AML-193 (cell line): ENCODE results near the gene P2RY6.

Source experiments
- DNase-seq, 2 experiments: peaks; one replicate each; lab custom pipeline; 2025; lab: John Stamatoyannopoulos, UW

The P2RY6 gene

DNA sequence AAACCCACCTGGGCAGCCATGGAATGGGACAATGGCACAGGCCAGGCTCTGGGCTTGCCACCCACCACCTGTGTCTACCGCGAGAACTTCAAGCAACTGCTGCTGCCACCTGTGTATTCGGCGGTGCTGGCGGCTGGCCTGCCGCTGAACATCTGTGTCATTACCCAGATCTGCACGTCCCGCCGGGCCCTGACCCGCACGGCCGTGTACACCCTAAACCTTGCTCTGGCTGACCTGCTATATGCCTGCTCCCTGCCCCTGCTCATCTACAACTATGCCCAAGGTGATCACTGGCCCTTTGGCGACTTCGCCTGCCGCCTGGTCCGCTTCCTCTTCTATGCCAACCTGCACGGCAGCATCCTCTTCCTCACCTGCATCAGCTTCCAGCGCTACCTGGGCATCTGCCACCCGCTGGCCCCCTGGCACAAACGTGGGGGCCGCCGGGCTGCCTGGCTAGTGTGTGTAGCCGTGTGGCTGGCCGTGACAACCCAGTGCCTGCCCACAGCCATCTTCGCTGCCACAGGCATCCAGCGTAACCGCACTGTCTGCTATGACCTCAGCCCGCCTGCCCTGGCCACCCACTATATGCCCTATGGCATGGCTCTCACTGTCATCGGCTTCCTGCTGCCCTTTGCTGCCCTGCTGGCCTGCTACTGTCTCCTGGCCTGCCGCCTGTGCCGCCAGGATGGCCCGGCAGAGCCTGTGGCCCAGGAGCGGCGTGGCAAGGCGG is 24.5 kb downstream of the P2RY6 start:
- no peak for DNase-seq

DNA sequence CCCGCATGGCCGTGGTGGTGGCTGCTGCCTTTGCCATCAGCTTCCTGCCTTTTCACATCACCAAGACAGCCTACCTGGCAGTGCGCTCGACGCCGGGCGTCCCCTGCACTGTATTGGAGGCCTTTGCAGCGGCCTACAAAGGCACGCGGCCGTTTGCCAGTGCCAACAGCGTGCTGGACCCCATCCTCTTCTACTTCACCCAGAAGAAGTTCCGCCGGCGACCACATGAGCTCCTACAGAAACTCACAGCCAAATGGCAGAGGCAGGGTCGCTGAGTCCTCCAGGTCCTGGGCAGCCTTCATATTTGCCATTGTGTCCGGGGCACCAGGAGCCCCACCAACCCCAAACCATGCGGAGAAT is 25.1 kb downstream of the P2RY6 start:
- no peak for DNase-seq

DNA sequence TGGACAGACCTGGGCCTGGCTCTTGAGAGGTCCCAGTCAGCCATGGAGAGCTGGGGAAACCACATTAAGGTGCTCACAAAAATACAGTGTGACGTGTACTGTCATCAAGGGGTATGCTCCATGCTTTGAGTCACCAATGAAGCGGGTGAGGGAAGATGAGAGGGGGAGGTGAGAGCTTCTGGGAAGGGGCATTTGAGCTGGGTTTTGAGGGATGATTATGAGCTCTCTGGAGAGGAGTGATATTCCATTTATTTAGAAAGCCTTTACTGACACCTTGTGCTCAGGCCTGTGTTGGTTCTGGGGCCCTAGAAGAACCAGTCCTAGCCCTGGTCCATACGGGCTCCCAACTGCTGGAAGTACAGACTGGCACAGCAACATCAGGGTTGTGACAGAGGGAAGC is 25.6 kb downstream of the P2RY6 start:
- no peak for DNase-seq

DNA sequence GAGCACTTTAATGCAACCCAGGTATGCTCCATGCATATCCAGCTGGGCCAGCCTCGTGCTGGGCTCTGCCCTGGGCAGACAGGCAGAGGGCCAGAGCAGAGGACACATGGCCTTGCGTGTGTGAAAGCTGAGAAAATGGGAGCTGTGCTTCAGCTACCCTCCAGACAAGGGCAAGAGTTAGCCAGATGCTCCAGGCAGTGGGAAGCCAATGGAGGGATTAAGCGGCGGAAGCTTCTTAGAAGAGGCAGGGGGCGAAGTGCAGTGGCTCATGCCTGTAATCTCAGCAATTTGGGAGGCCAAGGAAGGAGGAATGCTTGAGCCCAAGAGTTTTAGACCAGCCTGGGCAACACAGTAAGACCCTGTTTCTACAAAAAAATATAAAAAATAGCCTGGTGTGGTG is 26.1 kb downstream of the P2RY6 start:
- no peak for DNase-seq

DNA sequence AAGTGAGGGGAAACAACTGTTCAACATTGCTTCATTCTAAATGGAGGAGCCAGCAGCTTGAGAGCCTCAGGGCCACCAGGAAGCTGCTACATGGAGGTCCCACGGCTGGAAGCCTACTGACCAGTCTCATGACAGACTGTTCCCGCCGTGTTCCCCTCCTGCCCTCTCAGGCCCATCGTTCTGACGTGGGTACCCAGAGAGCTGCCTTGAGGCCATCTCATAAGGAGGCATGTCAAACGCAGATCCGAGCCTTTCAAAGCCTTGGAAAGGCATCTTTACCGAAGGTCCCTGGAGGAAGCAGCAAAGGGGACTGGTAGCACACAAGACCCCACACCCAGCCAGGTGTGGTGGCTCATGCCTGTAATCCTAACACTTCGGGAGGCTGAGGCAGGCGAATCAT is 27.6 kb downstream of the P2RY6 start:
- no peak for DNase-seq

DNA sequence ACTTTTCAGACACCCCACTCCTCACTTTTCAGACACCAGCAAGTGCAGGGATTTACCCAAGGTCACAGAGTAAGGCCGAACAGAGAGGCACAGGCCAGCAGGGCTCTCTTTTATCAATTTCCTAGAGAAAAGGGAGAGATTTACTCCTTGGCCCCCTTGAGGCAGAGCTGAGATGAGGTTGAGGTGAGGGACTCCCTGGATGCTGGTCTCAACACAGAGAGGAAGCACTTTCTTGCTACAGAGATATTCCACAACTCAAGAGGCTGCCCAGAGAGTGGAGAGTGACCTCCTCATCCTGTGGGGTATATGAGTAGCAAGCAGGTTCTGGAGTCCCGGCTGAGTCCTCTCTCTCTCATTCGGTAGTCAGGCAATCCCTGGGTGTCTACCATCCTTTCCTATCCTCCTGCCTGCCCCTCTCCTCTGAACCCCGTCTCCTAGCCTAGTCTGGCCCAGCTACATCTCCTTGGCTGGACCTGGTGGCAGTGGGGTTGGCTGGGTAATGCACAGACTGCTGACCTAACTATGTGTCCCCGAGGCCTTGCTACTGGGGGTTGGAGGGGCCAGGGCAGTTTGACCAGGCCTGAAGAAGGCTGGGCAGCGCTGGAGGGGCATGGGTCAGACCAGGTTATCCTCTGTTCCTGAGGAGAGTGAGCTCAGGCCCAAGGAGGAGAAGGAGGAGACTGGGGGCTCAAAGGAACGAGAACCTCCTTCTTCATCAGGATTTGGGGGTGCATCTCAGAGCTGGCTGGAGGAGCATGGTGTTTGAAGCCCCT is 34.1 kb downstream of the P2RY6 start:
- no peak for DNase-seq

DNA sequence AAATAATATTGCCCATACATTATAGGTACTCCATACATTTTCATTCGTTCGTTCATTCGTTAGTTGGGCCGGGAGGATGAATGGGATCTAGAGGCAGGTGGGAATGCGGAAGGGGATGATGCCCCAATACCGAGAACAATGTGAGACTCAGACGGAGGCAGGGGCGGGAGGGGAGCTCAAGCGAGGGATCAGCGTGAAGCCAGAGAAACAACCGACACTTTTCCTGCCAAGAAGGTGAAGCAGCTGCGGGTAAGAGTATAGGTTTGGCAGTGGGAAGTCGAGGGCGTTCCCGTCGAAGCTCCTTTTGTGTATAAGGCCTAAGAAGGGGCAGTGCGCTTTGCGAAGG is 34.8 kb downstream of the P2RY6 start:
- no peak for DNase-seq

DNA sequence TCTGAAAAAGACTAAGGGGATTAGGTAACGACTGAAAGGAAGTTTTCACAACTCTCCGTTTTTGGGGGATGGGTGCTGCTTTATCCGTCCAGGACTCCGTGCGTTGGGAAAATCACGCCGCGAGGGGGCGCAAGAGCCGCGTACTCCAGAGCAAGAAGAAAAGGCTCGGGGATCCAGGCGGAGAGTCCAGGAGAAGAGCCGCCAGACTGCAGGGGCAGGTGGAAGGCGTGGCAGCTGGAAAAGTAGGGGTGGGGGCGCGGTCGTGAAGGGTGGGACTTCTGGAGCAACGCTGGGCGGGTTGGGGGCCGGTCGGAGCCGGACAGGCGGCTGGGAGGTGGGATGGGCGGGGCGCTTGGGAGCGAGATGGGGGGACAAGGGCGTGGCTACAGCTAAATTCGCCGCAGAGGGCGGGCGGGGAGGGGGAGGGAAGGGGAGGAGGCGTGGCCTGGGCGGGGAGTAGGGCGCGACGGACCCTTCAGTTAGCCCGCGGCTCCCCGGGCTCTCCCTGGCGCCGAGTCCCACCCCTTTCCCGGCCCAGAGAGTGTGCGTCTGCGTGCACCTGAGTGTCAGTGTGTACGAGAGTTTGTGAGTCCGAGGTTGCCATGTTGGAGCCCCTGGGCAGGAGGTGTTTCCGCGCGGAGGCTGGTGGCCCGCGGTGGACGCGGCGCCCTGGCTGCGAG is 35.3 kb downstream of the P2RY6 start:
- DNase-seq = peak; percentile 96 to 97

DNA sequence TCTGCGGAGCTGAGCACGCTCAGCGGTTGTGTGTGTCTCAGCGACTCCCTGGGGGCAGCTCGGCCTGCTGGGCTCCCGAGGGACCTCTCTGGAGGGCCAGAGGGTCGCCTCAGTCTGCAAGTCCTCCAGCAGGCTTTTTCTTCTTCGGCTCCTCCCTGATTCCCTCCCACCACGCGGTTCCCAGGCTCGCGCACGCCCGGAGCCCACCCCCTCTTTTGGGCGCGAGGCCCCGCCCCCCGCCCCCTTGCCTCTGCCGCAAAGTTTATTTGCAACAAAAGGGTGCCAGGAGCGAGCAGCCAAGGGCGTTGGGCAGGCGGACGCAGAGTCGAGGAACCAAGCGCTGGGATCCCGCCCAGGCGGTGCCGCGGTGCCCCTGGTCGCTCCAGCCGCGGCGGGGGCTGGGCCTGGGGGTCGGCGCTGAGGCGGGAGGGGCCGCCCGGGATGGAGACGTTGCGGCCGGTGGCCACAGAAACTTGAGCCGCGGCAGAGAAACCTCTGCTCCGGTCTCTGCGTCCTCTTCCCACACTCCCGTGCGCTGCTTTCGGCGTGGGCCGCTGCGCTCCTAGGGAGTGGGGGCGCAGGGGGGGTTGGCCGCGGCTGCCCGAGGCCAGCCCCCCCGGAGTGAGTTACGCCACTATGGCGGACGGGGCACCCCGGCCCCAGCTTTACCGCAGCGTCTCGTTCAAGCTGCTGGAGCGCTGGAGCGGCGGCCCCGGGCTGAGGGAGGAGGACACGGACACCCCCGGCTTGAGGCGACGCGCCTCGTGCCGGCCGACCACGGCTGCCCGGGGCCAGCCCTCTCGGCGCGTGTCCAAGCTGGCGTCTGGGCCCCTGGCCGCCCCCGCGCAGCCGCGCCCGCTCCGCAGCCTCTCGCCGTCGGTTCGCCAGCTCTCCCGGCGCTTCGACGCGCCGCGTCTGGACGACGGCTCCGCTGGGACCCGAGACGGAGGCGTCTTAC is 36.1 kb downstream of the P2RY6 start, which contains the start of gene ARHGEF17:
TSS of gene ARHGEF17 (plus strand) at position 274 of the 958 bp plus-strand sequence. CDS start at position 637, 363 bp downstream.
- DNase-seq = peak; percentile 58 to 60

DNA sequence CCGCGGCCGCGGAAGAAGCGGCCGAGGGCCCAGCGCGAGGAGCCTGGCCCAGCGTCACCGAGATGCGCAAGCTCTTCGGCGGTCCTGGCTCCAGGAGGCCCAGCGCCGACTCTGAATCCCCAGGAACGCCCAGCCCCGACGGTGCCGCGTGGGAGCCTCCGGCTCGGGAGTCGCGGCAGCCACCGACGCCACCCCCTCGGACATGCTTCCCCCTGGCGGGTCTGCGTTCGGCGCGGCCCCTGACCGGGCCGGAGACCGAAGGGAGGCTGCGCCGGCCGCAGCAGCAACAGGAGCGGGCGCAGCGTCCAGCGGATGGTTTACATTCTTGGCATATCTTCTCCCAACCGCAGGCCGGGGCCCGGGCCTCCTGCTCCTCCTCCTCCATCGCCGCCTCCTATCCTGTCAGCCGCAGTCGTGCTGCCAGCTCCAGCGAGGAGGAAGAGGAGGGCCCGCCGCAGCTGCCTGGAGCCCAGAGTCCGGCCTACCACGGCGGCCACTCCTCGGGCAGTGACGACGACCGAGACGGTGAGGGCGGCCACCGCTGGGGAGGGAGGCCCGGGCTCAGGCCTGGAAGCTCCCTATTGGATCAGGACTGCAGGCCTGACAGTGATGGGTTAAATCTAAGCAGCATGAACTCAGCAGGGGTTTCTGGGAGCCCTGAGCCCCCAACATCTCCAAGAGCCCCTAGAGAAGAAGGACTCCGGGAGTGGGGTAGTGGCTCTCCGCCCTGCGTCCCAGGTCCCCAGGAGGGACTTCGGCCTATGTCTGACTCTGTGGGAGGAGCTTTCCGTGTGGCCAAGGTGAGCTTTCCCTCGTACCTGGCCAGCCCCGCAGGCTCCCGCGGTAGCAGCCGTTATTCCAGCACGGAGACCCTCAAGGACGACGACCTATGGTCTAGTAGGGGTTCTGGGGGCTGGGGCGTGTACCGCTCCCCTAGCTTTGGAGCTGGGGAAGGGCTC is 37.1 kb downstream of the P2RY6 start:
- DNase-seq = peak; percentile 67 to 78

DNA sequence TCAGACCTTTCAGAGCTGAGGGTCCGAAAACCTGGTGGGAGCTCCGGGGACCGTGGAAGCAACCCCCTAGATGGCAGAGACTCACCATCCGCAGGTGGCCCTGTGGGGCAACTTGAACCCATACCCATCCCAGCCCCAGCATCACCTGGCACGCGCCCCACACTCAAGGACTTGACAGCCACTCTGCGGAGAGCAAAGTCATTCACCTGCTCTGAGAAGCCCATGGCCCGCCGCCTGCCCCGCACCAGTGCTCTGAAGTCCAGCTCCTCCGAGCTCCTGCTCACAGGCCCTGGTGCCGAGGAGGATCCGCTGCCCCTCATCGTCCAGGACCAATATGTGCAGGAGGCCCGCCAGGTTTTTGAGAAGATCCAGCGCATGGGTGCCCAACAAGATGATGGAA is 37.9 kb downstream of the P2RY6 start:
- no peak for DNase-seq

DNA sequence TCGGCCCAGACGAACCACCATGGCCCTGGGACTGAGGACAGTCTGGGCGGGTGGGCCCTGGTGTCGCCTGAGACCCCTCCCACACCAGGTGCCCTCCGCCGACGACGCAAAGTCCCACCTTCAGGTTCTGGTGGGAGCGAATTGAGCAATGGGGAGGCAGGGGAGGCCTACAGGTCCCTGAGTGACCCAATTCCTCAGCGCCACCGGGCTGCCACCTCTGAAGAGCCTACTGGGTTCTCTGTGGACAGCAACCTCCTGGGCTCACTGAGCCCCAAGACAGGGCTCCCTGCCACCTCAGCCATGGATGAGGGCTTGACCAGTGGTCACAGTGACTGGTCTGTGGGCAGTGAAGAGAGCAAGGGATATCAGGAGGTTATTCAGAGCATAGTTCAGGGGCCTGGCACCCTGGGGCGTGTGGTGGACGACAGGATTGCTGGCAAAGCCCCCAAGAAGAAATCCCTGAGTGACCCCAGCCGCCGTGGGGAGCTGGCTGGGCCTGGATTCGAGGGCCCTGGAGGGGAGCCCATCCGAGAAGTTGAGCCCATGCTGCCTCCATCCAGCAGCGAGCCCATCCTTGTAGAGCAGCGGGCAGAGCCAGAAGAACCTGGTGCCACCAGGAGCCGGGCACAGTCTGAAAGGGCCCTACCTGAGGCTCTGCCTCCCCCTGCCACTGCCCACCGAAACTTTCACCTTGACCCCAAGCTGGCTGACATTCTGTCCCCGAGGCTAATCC is 38.7 kb downstream of the P2RY6 start:
- DNase-seq = no peak

DNA sequence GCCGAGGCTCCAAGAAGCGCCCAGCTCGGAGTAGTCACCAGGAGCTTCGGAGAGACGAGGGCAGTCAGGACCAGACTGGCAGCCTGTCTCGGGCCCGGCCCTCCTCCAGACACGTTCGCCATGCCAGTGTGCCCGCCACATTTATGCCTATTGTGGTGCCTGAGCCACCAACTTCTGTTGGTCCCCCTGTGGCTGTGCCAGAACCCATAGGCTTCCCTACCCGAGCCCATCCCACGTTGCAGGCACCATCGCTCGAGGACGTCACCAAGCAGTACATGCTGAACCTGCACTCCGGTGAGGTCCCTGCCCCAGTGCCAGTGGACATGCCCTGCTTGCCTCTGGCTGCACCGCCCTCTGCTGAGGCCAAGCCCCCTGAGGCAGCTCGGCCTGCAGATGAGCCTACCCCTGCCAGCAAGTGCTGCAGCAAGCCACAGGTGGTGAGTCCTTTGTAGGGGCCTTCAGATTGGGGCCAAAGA is 39.3 kb downstream of the P2RY6 start:
- no peak for DNase-seq

DNA sequence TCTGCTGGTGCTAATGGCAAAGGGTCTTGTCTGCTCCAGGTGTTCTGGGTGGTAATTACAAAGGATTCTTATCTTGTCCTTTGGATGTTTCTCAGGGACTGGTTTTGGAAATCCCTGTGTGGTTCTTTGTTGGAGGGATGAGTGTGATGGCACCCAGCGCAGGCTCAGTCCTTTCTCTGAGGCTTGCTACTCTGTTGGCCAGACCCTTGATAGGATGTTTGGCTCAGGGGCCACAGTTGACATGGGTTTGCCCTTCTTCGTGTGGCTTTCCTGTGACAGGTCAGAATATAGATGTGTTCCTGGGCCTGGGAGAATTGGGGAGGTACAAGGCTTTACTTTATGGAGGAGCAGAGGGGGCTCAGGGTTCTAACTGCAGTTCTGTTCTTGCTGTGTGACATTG is 39.9 kb downstream of the P2RY6 start:
- DNase-seq = no peak

DNA sequence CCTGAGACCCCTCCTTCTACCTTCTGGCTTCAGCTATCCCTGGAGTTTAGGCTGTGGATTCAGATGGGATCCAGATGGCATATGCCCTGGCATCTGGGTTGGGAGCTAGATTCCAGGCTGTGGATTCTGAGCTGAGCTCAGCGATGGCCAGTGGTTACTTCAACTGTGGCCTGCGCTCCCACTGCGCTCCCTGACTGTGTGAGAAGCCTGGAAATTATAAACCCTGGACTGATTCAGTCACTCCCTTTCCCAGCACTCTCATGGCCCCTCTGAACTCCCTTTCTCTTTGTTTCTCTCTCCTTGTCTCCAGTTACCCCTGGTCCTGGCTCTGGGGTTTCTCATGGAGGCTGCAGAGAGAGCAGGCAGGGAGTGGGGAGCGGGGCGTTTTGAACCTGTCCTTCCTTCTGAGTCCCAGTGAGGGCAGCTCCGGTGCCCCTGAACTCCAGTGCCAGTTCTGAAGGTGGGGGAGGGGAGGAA is 40.8 kb downstream of the P2RY6 start:
- no peak for DNase-seq

DNA sequence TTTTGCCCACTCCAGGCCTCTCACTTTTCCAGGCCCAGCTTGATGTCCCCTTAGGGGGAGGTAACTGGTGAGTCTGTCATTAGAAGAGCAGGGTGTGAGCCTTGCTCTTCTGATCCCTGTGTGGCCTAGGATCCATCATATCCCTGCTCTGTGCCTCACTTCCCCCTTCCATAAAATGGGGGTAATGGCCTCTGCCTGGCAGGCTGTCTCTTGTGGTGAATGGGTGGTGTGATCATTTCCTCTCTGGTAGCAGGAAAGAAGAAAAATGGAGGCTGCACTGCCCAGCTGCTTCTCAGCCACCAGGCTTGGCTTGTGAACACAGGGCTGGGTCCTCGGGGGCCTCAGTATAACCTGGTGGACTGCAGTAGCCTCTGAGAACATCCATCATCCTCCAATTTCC is 41.5 kb downstream of the P2RY6 start:
- DNase-seq = peak; percentile 24 to 59

DNA sequence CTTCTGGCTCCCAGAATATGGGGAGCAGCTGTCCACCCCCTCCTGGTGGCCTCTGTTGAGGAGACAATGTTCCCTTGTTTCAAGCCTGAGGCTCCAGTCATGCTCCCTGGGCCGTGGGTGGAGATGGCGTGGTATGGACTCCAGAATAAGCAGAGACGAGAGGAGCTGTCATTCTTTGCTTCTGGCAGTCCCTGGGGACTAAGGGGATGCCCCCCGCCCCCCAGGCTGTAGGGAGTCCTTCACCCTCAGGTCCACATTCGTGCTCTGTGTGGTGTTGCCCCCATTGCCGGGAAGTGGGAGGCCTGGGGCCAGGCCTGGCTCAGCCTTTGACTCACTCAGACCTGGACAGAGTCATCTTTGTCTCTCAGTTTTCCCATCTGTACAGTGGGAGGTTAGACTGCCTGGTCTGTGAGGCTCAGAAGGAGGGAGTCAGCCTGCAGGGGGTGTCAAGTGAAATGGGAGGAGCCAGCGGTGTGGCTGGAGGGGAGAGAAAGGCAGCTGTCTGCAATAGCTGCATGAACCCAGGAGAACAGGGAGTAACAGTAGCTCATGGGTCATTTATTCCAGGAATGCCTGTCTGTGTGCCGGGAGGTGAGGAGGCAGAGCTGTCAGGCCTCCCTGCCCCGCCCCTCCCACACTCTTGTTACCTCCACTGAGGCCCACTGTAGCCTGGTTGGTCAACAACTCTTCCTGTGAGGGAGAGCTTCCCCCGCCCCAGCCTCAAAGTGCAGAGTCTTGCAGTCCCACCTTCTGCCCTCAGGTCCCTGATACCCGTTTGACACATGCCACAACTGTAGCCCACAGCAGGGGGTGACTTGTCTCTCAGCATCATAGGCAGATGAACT is 42.2 kb downstream of the P2RY6 start:
- no peak for DNase-seq

DNA sequence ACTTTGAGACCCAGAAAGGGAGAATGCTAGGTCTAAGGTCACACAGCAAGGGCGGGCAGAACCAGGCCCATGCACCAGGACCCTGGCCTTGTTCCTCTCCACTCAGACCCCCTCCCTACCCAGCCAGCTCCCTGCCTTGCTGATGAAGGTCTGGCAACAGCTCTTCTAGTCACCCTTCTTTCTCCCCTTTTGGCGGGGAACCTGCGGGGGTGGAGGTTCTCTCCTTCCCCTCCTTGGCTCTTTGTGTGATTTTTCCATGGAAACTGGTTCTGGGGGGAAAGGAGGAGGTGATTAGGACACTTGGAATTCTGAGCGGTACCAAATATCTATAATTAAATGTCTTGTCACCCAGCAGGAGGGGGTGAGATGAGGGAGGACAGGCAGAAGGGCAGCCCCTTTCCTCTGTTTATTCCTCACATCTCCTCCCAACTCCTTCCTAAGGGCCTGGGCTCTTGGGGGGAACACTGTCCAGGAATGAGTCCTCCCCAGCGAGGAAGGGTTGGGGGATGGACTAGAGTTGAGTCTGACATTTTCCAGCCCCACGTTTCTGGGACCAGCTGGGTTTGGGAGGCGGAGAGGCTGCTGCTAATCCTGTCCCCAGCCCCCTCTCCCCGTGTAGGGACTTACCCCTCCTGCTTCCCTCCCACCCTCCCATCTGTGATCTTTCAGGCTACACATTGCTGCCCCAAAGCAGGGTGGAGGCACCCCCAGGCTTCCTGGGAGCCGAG is 43.3 kb downstream of the P2RY6 start:
- no peak for DNase-seq
